GM21515 (cell line): ENCODE results near the gene ADAMTS14.

Experiments
- ATAC-seq: cut with Tn5 transposase; IDR thresholded peaks from one replicate; pipeline ENCODE4 v1.9.1; 2021; ENCODE audit not compliant: unreplicated experiment

Gene ADAMTS14

GRCh38 chr10:70809726-70810125 lies 137.4 kb downstream of the ADAMTS14 start:
- ATAC-seq, result no peak

- ATAC-seq, result no peak
Observed at GRCh38 chr10:70810967-70811366, 138.7 kb downstream of the ADAMTS14 start.

DNA sequence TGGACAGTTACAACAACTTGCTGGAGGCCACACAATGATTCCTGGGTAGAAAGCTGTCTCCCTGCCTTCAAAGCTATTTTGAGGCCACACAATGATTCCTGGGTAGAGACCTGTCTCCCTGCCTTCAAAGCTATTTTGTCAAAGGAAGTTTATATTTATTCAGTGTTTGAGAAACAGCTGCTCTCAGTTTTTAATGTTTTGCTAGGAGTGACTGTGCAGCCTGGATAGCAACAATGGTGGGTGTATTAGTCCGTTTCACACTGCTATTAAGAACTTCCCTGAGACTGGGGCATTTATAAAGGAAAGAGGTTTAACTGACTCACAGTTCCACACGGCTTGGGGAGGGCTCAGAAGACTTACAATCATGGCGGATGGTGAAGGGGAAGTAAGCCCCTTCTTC lies 139.6 kb downstream of the ADAMTS14 start:
- no peak for ATAC-seq
